GM12865 (cell line): ENCODE data around the gene HOMER2.

Experiments used
- DNase-seq: peaks from one replicate; pipeline ENCODE4 v3.0.0; 2010; ENCODE audit warnings: low read depth
- H3K4me3 ChIP-seq: 2 replicates; pipeline ENCODE4 v1.5.1; 2011; ENCODE audit warnings: mild to moderate bottlenecking, low read depth, low read length, control low read depth
- TF ChIP-seq, protein P1 (sequence below): IDR thresholded peaks from 2 replicates; pipeline ENCODE4 v1.5.1; 2011; ENCODE audit warnings: low read length, control low read depth, low read depth, inconsistent platforms; ENCODE audit not compliant: insufficient read depth; ENCODE audit errors: missing control alignments

The HOMER2 gene

DNA sequence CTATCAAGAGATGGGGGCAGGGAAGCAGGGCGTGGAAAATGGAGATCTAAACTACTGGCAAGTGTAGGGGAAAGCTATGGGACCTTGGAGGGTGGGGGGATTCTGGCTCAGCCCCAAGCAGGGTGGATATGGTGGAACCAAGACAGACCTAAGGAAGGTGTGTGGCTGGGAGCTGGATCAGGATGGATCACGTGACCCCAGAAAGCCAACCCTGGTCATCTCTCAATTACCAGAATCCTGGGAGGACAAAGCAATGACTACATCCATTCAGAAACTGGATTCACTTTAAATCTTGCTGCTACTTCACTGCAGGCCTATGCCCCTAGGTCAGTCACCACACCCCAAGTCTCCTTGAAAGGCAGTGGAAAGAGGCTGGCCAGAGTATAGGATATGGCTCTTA lies 74.7 kb downstream of the HOMER2 start:
- TF ChIP-seq, protein P1, sequence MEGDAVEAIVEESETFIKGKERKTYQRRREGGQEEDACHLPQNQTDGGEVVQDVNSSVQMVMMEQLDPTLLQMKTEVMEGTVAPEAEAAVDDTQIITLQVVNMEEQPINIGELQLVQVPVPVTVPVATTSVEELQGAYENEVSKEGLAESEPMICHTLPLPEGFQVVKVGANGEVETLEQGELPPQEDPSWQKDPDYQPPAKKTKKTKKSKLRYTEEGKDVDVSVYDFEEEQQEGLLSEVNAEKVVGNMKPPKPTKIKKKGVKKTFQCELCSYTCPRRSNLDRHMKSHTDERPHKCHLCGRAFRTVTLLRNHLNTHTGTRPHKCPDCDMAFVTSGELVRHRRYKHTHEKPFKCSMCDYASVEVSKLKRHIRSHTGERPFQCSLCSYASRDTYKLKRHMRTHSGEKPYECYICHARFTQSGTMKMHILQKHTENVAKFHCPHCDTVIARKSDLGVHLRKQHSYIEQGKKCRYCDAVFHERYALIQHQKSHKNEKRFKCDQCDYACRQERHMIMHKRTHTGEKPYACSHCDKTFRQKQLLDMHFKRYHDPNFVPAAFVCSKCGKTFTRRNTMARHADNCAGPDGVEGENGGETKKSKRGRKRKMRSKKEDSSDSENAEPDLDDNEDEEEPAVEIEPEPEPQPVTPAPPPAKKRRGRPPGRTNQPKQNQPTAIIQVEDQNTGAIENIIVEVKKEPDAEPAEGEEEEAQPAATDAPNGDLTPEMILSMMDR, result no peak
- DNase-seq, result no peak
- H3K4me3 ChIP-seq, result no peak overlapping the region

DNA sequence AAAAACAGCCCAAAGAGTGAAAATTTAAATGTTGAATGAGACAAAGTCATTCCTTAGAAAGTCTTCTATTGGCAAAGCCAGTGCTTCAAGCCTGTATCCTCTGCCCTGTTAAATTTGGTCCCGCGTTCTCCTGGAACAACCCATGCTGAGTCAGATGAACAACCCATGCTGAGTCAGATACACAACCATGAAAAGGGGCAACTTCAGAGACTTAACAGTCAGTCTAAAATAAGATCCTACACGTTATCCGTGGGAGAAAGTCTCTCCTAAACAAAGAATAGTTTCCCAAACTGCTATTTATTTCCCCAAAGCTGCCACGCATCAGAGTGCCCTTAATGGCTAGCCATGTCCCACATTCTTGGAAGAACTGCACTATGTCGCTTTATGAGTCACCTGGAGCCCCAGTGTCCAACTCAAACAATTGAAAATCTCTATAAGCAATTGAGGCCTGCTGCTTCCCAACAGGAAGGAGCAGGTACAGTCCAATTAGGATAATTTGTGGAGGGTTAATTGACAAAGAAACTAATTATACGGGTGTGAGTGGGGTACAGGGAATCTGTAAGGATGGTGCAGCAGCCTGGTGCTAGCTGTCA lies 77.0 kb downstream of the HOMER2 start:
- no peak for DNase-seq
- TF ChIP-seq, protein P1, result no peak
- no peak overlapping the region for H3K4me3 ChIP-seq

DNA sequence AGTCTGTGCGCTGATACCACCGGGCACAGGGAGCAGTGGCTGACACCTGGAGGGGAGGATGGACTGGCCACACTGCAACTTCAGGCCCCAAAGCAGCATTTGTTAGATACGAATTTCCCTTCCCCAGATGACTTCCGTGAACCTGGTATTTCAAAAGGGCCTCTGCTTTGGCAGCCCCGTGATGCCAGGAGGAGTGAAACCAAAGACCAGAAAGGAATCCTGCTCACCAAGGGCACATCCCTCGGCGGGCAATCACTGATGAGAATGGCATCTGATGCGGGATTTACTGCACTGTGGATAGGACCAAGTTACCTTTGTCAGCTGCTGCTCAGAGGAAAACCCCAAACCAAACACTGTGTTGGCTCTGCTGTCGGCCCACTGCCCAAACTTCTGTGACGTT lies 77.6 kb downstream of the HOMER2 start:
- TF ChIP-seq, protein P1, result no peak
- no peak overlapping the region for H3K4me3 ChIP-seq
- DNase-seq, result no peak

- no peak overlapping the region for H3K4me3 ChIP-seq
- DNase-seq, result no peak
- TF ChIP-seq, protein P1, result no peak
These were observed 78.3 kb downstream of the HOMER2 start for GRCh38 chr15:82874267-82874666.

DNA sequence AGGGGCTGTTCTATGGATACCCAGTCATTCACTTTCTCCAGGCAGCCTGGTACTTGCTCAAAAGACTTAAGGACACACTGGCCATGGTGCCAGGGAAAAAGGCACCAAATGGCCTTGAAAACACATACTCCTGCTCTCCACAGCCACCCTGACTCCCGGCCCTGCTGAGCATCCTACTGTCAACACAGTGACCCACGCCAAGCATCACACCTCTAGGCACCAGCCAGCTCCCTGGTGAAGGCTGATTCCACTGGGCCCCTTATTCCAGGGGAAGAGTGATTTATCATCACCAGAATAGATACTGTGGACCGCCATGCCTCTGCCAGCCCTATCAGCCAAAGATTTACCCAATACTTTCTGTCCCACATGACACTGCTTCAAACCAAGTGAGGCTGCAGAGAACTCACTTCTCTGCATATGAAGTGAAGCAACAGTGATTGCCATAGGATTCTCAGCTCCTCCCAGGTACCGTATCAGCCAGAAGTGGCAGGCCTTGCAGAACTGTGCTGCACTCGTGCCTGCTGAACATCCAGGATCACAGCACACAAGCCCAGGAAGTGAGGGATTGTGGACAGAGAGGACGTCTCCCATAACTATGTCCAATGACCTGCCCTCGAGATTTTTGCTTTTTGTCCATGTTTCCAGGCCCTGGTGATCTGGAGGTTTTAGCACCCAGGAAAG lies 79.4 kb downstream of the HOMER2 start:
- TF ChIP-seq, protein P1, result no peak
- H3K4me3 ChIP-seq, result no peak overlapping the region
- no peak for DNase-seq

- DNase-seq, result no peak
- TF ChIP-seq, protein P1, result no peak
These were observed 80.6 kb downstream of the HOMER2 start for GRCh38 chr15:82871832-82872484.

More at GRCh38 chr15:82871832-82872484, 80.6 kb downstream of the HOMER2 start:
- no peak overlapping the region for H3K4me3 ChIP-seq
